Measurements from ENCODE around the gene NCBP3. TPM values are rescaled to one million over a fixed set of nuclear protein-coding genes. Genes with fewer than 3 reads are reported as not detected.

The NCBP3 gene
- total RNA-seq, 6 experiments from 2014 or later = 22.4 to 28.6 (median 25.3) TPM

GRCh38 chr17:3814361-3814760, 31.7 kb downstream of the NCBP3 start:
- H3K4me3 Mint-ChIP-seq = no peak overlapping the region
- no peaks in the 10 kb centered on the region for H3K27me3 Mint-ChIP-seq (ENCODE audit: insufficient read depth)
- H3K4me1 Mint-ChIP-seq (ENCODE audit: low read depth) = no peaks in the 10 kb centered on the region
- H3K9me3 Mint-ChIP-seq = no peaks in the 10 kb centered on the region
- no peak for DNase-seq
- no peak overlapping the region for H3K27ac Mint-ChIP-seq
- H3K36me3 Mint-ChIP-seq (ENCODE audit: low read depth) = peaks cover 11% of the 10 kb centered on the region; the same call in 1 of the 2 replicates
- TF ChIP-seq CTCF (IDR thresholded peaks at IDR 0.05) = no peak

- Mint-ChIP-seq H3K27me3 (ENCODE audit: insufficient read depth) (no peaks in the 10 kb centered on the region), H3K27ac (no peak overlapping the region), H3K4me1 (ENCODE audit: low read depth) (0 out of 2 replicates have a peak, but pooled peaks cover 7% of the 10 kb centered on the region), H3K36me3 (ENCODE audit: low read depth) (peaks cover 10% of the 10 kb centered on the region; the same call in 1 of the 2 replicates), H3K4me3 (no peak overlapping the region), H3K9me3 (no peaks in the 10 kb centered on the region)
- DNase-seq = no peak
- TF ChIP-seq CTCF (IDR thresholded peaks at IDR 0.05) = no peak
These were observed 32.9 kb downstream of the NCBP3 start for GRCh38 chr17:3813171-3813570.

- H3K36me3 Mint-ChIP-seq (ENCODE audit: low read depth) = peaks cover 12% of the 10 kb centered on the region; the same call in 1 of the 2 replicates
- no peaks in the 10 kb centered on the region for H3K9me3 Mint-ChIP-seq
- no peak overlapping the region for H3K27ac Mint-ChIP-seq
- no peaks in the 10 kb centered on the region for H3K27me3 Mint-ChIP-seq (ENCODE audit: insufficient read depth)
- no peak for DNase-seq
- no peak overlapping the region for H3K4me3 Mint-ChIP-seq
- H3K4me1 Mint-ChIP-seq (ENCODE audit: low read depth) = 0 out of 2 replicates have a peak, but pooled peaks cover 8% of the 10 kb centered on the region
- no peak for TF ChIP-seq CTCF (IDR thresholded peaks at IDR 0.05)
These were observed 33.3 kb downstream of the NCBP3 start for GRCh38 chr17:3812771-3813170.

- no peaks in the 10 kb centered on the region for H3K9me3 Mint-ChIP-seq
- H3K27me3 Mint-ChIP-seq (ENCODE audit: insufficient read depth) = no peaks in the 10 kb centered on the region
- H3K4me1 Mint-ChIP-seq (ENCODE audit: low read depth) = 0 out of 2 replicates have a peak, but pooled peaks cover 8% of the 10 kb centered on the region
- no peak for DNase-seq
- H3K4me3 Mint-ChIP-seq = no peak overlapping the region
- no peak for TF ChIP-seq CTCF (IDR thresholded peaks at IDR 0.05)
- no peak overlapping the region for H3K27ac Mint-ChIP-seq
- peaks cover 15% of the 10 kb centered on the region; the same call in 1 of the 2 replicates for H3K36me3 Mint-ChIP-seq (ENCODE audit: low read depth)
These were observed 33.8 kb downstream of the NCBP3 start for GRCh38 chr17:3812284-3812683.

GRCh38 chr17:3810019-3810418, 36.0 kb downstream of the NCBP3 start:
- Mint-ChIP-seq H3K4me1 (ENCODE audit: low read depth) (peaks cover 16% of the 10 kb centered on the region), H3K27me3 (ENCODE audit: insufficient read depth) (no peaks in the 10 kb centered on the region), H3K36me3 (ENCODE audit: low read depth) (peaks cover 20% of the 10 kb centered on the region; the same call in 1 of the 2 replicates), H3K9me3 (no peaks in the 10 kb centered on the region), H3K27ac (no peak overlapping the region), H3K4me3 (no peak overlapping the region)
- no peak for DNase-seq
- no peak for TF ChIP-seq CTCF (IDR thresholded peaks at IDR 0.05)

GRCh38 chr17:3809135-3809534, 36.9 kb downstream of the NCBP3 start:
- no peak for TF ChIP-seq CTCF (IDR thresholded peaks at IDR 0.05)
- no peak overlapping the region for H3K4me3 Mint-ChIP-seq
- peaks cover 20% of the 10 kb centered on the region; the same call in 1 of the 2 replicates for H3K36me3 Mint-ChIP-seq (ENCODE audit: low read depth)
- H3K27me3 Mint-ChIP-seq (ENCODE audit: insufficient read depth) = no peaks in the 10 kb centered on the region
- H3K4me1 Mint-ChIP-seq (ENCODE audit: low read depth) = peaks cover 25% of the 10 kb centered on the region
- no peak for DNase-seq
- H3K9me3 Mint-ChIP-seq = no peaks in the 10 kb centered on the region
- no peak overlapping the region for H3K27ac Mint-ChIP-seq
